Measurements from ENCODE around the gene PPP6R2.

DNA sequence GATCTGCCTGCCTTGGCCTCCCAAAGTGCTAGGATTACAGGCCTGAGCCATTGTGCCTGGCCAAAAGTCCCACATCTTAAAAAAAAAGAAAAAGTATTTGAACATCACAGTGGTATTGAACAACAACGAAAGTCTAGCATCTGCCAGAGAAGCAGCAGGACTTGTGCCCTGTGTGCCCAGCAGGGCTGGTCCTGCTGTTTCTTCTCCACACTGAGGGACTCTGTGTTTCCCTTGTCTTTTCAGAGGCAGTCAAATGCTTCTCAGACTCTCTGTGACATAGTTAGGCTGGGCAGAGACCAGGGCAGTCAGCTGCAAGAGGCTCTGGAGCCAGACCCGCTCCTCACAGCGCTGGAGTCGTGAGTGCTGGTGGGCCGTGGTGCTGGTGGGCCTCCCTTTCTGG lies 75.5 kb downstream of the PPP6R2 start:
- TF ChIP-seq, protein P1, sequence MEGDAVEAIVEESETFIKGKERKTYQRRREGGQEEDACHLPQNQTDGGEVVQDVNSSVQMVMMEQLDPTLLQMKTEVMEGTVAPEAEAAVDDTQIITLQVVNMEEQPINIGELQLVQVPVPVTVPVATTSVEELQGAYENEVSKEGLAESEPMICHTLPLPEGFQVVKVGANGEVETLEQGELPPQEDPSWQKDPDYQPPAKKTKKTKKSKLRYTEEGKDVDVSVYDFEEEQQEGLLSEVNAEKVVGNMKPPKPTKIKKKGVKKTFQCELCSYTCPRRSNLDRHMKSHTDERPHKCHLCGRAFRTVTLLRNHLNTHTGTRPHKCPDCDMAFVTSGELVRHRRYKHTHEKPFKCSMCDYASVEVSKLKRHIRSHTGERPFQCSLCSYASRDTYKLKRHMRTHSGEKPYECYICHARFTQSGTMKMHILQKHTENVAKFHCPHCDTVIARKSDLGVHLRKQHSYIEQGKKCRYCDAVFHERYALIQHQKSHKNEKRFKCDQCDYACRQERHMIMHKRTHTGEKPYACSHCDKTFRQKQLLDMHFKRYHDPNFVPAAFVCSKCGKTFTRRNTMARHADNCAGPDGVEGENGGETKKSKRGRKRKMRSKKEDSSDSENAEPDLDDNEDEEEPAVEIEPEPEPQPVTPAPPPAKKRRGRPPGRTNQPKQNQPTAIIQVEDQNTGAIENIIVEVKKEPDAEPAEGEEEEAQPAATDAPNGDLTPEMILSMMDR (IDR thresholded peaks at IDR 0.05; ENCODE audit: poor library complexity, severe bottlenecking): no peak
- no peak for TF ChIP-seq EZH2 (IDR thresholded peaks at IDR 0.05; ENCODE audit: borderline replicate concordance, insufficient read depth, low read length, poor library complexity, severe bottlenecking)
- no peak for TF ChIP-seq SMC3 (conservative IDR thresholded peaks at IDR 0.05; ENCODE audit: poor library complexity)
- TF ChIP-seq POLR2AphosphoS5 (IDR thresholded peaks at IDR 0.05): no peak
- no peak for TF ChIP-seq MXI1 (conservative IDR thresholded peaks at IDR 0.05; ENCODE audit: poor library complexity, severe bottlenecking)

Data from neural cell (in vitro differentiated cells).